GM20000 (cell line): ENCODE data around the gene ARHGAP30.

Experiments
- DNase-seq: peaks from one replicate; pipeline ENCODE4 v3.0.0; 2012; ENCODE audit warnings: low spot score
- CTCF ChIP-seq: IDR thresholded peaks from 2 replicates; pipeline ENCODE4 v1.5.1; 2012; ENCODE audit warnings: mild to moderate bottlenecking, control low read depth; ENCODE audit errors: extremely low read depth, missing control alignments

Gene ARHGAP30

GRCh38 chr1:161082996-161083747, 13.5 kb upstream of the ARHGAP30 start:
- no peak for DNase-seq
- TF ChIP-seq CTCF, result no peak

- no peak for DNase-seq
- no peak for TF ChIP-seq CTCF
Observed at GRCh38 chr1:161082483-161082882, 12.8 kb upstream of the ARHGAP30 start.

GRCh38 chr1:161081519-161081918, 11.8 kb upstream of the ARHGAP30 start:
- DNase-seq, result no peak
- TF ChIP-seq CTCF, result no peak

- TF ChIP-seq CTCF, result no peak
- no peak for DNase-seq
Observed at GRCh38 chr1:161080441-161081405, 11.0 kb upstream of the ARHGAP30 start.

GRCh38 chr1:161079436-161080110, 9.9 kb upstream of the ARHGAP30 start:
- no peak for DNase-seq
- no peak for TF ChIP-seq CTCF

- no peak for TF ChIP-seq CTCF
- DNase-seq, result no peak
Observed at GRCh38 chr1:161077426-161077825, 7.7 kb upstream of the ARHGAP30 start.
